NT2/D1 (cell line): ENCODE results near the gene TNS3.

Experiments
- DNase-seq: peaks from one replicate; pipeline ENCODE4 v3.0.0-alpha.2; 2011; ENCODE audit warnings: low read depth, low spot score
- H3K27me3 ChIP-seq: 2 replicates; pipeline ENCODE4 v1.6.0; 2011; ENCODE audit warnings: mild to moderate bottlenecking; ENCODE audit not compliant: insufficient read length, insufficient read depth
- H3K36me3 ChIP-seq: 2 replicates; pipeline ENCODE4 v1.6.1; 2011; ENCODE audit warnings: mild to moderate bottlenecking, low read length, mixed read lengths; ENCODE audit not compliant: insufficient read depth, insufficient read length
- H3K4me1 ChIP-seq: 2 replicates; pipeline ENCODE4 v1.5.1; 2011; ENCODE audit not compliant: insufficient read depth, insufficient read length
- H3K4me3 ChIP-seq: 2 replicates; pipeline ENCODE4 v1.5.1; 2011; ENCODE audit warnings: low read depth; ENCODE audit not compliant: insufficient read length
- H3K9ac ChIP-seq: 2 replicates; pipeline ENCODE4 v1.6.0; 2011; ENCODE audit warnings: low read depth; ENCODE audit not compliant: insufficient read length
- H3K9me3 ChIP-seq: 2 replicates; pipeline ENCODE4 v1.5.1; 2011; ENCODE audit warnings: mild to moderate bottlenecking, low read length; ENCODE audit not compliant: insufficient read depth
- SUZ12 ChIP-seq: IDR thresholded peaks from 2 replicates; pipeline ENCODE4 v1.6.1; 2011; ENCODE audit not compliant: insufficient read length, insufficient read depth; ENCODE audit errors: extremely low read depth
- YY1 ChIP-seq: IDR thresholded peaks from 2 replicates; pipeline ENCODE4 v1.6.1; 2011; ENCODE audit not compliant: insufficient read length, insufficient read depth
- ZNF274 ChIP-seq: IDR thresholded peaks from 2 replicates; pipeline ENCODE4 v1.6.1; 2011; ENCODE audit warnings: mild to moderate bottlenecking, low read depth, low read length

TNS3 gene

GRCh38 chr7:47283497-47284131, 298.3 kb downstream of the TNS3 start:
- no peaks in the 10 kb centered on the region for H3K27me3 ChIP-seq
- H3K4me3 ChIP-seq = no peak overlapping the region
- TF ChIP-seq SUZ12 = no peak
- TF ChIP-seq YY1 = no peak
- TF ChIP-seq ZNF274 = no peak
- H3K9me3 ChIP-seq = no peaks in the 10 kb centered on the region
- no peak overlapping the region for H3K9ac ChIP-seq
- H3K36me3 ChIP-seq = peaks cover 93% of the 10 kb centered on the region
- H3K4me1 ChIP-seq = no peaks in the 10 kb centered on the region
- DNase-seq = no peak

GRCh38 chr7:47282790-47283496, 299.0 kb downstream of the TNS3 start:
- Histone ChIP-seq H3K36me3 (peaks cover 94% of the 10 kb centered on the region), H3K9ac (no peak overlapping the region), H3K27me3 (no peaks in the 10 kb centered on the region), H3K9me3 (no peaks in the 10 kb centered on the region), H3K4me1 (no peaks in the 10 kb centered on the region), H3K4me3 (no peak overlapping the region)
- no peak for TF ChIP-seq ZNF274
- no peak for TF ChIP-seq SUZ12
- no peak for TF ChIP-seq YY1
- no peak for DNase-seq

- Histone ChIP-seq H3K36me3 (peaks cover 95% of the 10 kb centered on the region), H3K9ac (no peak overlapping the region), H3K9me3 (no peaks in the 10 kb centered on the region), H3K4me3 (no peak overlapping the region), H3K4me1 (no peaks in the 10 kb centered on the region), H3K27me3 (no peaks in the 10 kb centered on the region)
- TF ChIP-seq SUZ12 = no peak
- no peak for TF ChIP-seq YY1
- no peak for TF ChIP-seq ZNF274
- no peak for DNase-seq
These were observed 299.8 kb downstream of the TNS3 start for GRCh38 chr7:47281966-47282643.

- Histone ChIP-seq H3K27me3 (no peaks in the 10 kb centered on the region), H3K4me1 (no peaks in the 10 kb centered on the region), H3K4me3 (no peak overlapping the region), H3K36me3 (peaks cover 95% of the 10 kb centered on the region), H3K9me3 (no peaks in the 10 kb centered on the region), H3K9ac (no peak overlapping the region)
- TF ChIP-seq YY1 (no peak), ZNF274 (no peak), SUZ12 (no peak)
- DNase-seq = no peak
These were observed 300.8 kb downstream of the TNS3 start for GRCh38 chr7:47281161-47281560.

- Histone ChIP-seq H3K9me3 (no peaks in the 10 kb centered on the region), H3K4me1 (no peaks in the 10 kb centered on the region), H3K36me3 (peaks cover 93% of the 10 kb centered on the region), H3K27me3 (no peaks in the 10 kb centered on the region), H3K4me3 (no peak overlapping the region), H3K9ac (no peak overlapping the region)
- no peak for TF ChIP-seq YY1
- no peak for TF ChIP-seq SUZ12
- no peak for TF ChIP-seq ZNF274
- DNase-seq = no peak
These were observed 301.8 kb downstream of the TNS3 start for GRCh38 chr7:47280114-47280513.

- H3K36me3 ChIP-seq = peaks cover 75% of the 10 kb centered on the region
- no peaks in the 10 kb centered on the region for H3K4me1 ChIP-seq
- H3K9ac ChIP-seq = no peak overlapping the region
- TF ChIP-seq YY1 (no peak), SUZ12 (no peak), ZNF274 (no peak)
- H3K9me3 ChIP-seq = no peaks in the 10 kb centered on the region
- H3K27me3 ChIP-seq = no peaks in the 10 kb centered on the region
- DNase-seq = no peak
- no peak overlapping the region for H3K4me3 ChIP-seq
These were observed 303.9 kb downstream of the TNS3 start for GRCh38 chr7:47278043-47278442.

GRCh38 chr7:47277321-47277781, 304.6 kb downstream of the TNS3 start:
- H3K9ac ChIP-seq = no peak overlapping the region
- no peaks in the 10 kb centered on the region for H3K4me1 ChIP-seq
- H3K4me3 ChIP-seq = no peak overlapping the region
- H3K9me3 ChIP-seq = no peaks in the 10 kb centered on the region
- no peaks in the 10 kb centered on the region for H3K27me3 ChIP-seq
- no peak for TF ChIP-seq ZNF274
- TF ChIP-seq YY1 = no peak
- TF ChIP-seq SUZ12 = no peak
- DNase-seq = no peak
- H3K36me3 ChIP-seq = peaks cover 68% of the 10 kb centered on the region
